ENCODE data around the gene PFDN1. TPM values are rescaled to one million over a fixed set of nuclear protein-coding genes. Genes with fewer than 3 reads are reported as not detected.

PFDN1 gene
- total RNA-seq, 6 experiments from 2014 or later, result 9.8 to 30.8 (median 14.7) TPM

- Histone ChIP-seq H3K27me3 (no peaks in the 10 kb centered on the region), H3K4me3 (no peak overlapping the region), H3K27ac (no peak overlapping the region), H3K4me1 (peaks cover 0 to 17% (median 2%) of the 10 kb centered on the region in 4 donors), H3K36me3 (no peaks in the 10 kb centered on the region), H3K9me3 (no peaks in the 10 kb centered on the region)
- no CpG with 5 or more reads among the region's 1 CpG for WGBS (ENCODE audit: insufficient coverage, low coverage, low lambda C conversion rate, missing lambda C conversion rate)
- no peak for ATAC-seq
- no peak for DNase-seq
- TF ChIP-seq CTCF (IDR thresholded peaks at IDR 0.05) (no peak), POLR2A (IDR thresholded peaks at IDR 0.05) (no peak)
- intact Hi-C loops (cut with DNase I), result no loop called here
These were observed 70.2 kb downstream of the PFDN1 start for GRCh38 chr5:140232731-140233130.

GRCh38 chr5:140230373-140230772 is 72.5 kb downstream of the PFDN1 start:
- TF ChIP-seq CTCF (IDR thresholded peaks at IDR 0.05) (no peak), POLR2A (IDR thresholded peaks at IDR 0.05) (no peak)
- Histone ChIP-seq H3K27me3 (no peaks in the 10 kb centered on the region), H3K27ac (no peak overlapping the region), H3K9me3 (no peaks in the 10 kb centered on the region), H3K36me3 (no peaks in the 10 kb centered on the region), H3K4me3 (no peak overlapping the region), H3K4me1 (peaks cover 0 to 2% (median 0%) of the 10 kb centered on the region in 4 donors)
- intact Hi-C loops (cut with DNase I), result no loop called here
- ATAC-seq, result no peak
- 100% methylated on average over 1 of the region's 1 CpG for WGBS (ENCODE audit: insufficient coverage, low coverage, low lambda C conversion rate, missing lambda C conversion rate)
- no peak for DNase-seq

GRCh38 chr5:140228364-140228837 is 74.5 kb downstream of the PFDN1 start:
- Histone ChIP-seq H3K4me3 (no peak overlapping the region), H3K27ac (no peak overlapping the region), H3K4me1 (no peaks in the 10 kb centered on the region), H3K36me3 (no peaks in the 10 kb centered on the region), H3K27me3 (no peaks in the 10 kb centered on the region), H3K9me3 (no peaks in the 10 kb centered on the region)
- ATAC-seq (peak; percentile 15 to 54 (median 43)), DNase-seq (peak in 1 of 3 donors; percentile 37)
- WGBS (ENCODE audit: insufficient coverage, low coverage, low lambda C conversion rate, missing lambda C conversion rate), result 71% methylated on average over 2 of the region's 7 CpGs
- intact Hi-C loops (cut with DNase I), result no loop called here
- TF ChIP-seq POLR2A (IDR thresholded peaks at IDR 0.05), result no peak
- TF ChIP-seq CTCF (IDR thresholded peaks at IDR 0.05), result no peak

GRCh38 chr5:140227046-140227445 is 75.9 kb downstream of the PFDN1 start:
- no peaks in the 10 kb centered on the region for H3K36me3 ChIP-seq
- ATAC-seq, result no peak
- WGBS (ENCODE audit: insufficient coverage, low coverage, low lambda C conversion rate, missing lambda C conversion rate), result 100% methylated on average over 1 of the region's 2 CpGs
- peaks cover 0 to 8% (median 4%) of the 10 kb centered on the region in 4 donors for H3K4me1 ChIP-seq
- intact Hi-C loops (cut with DNase I), result no loop called here
- no peaks in the 10 kb centered on the region for H3K9me3 ChIP-seq
- no peaks in the 10 kb centered on the region for H3K27me3 ChIP-seq
- TF ChIP-seq CTCF (IDR thresholded peaks at IDR 0.05) (no peak), POLR2A (IDR thresholded peaks at IDR 0.05) (no peak)
- no peak for DNase-seq
- H3K4me3 ChIP-seq, result no peak overlapping the region
- H3K27ac ChIP-seq, result no peak overlapping the region

- H3K9me3 ChIP-seq, result no peaks in the 10 kb centered on the region
- H3K36me3 ChIP-seq, result no peaks in the 10 kb centered on the region
- intact Hi-C loops (cut with DNase I), result no loop called here
- DNase-seq, result peak in 2 of 3 donors; percentile 52 to 59
- no peak overlapping the region for H3K4me3 ChIP-seq
- no peak overlapping the region for H3K27ac ChIP-seq
- H3K4me1 ChIP-seq, result peaks cover 0 to 20% (median 10%) of the 10 kb centered on the region in 4 donors
- peak; percentile 36 to 71 (median 58) for ATAC-seq
- WGBS (ENCODE audit: insufficient coverage, low coverage, low lambda C conversion rate, missing lambda C conversion rate), result 57% methylated on average over 2 of the region's 3 CpGs
- no peak for TF ChIP-seq CTCF (IDR thresholded peaks at IDR 0.05)
- no peak for TF ChIP-seq POLR2A (IDR thresholded peaks at IDR 0.05)
- no peaks in the 10 kb centered on the region for H3K27me3 ChIP-seq
These were observed 77.5 kb downstream of the PFDN1 start for GRCh38 chr5:140225396-140225795.
